Astrocyte (in vitro differentiated cells and primary cell): ENCODE data around the gene ARID5A. TPM values are rescaled to one million over a fixed set of nuclear protein-coding genes. Genes with fewer than 3 reads are reported as not detected.
"Not testable (repeated sequence)": the region's sequence is repeated elsewhere in the genome, so short reads cannot be mapped to it uniquely, and the experiment has no call there.

Experiments used
- DNase-seq: peaks from one replicate; pipeline ENCODE4 v3.0.0-alpha.2; 2010; ENCODE audit warnings: low read depth
- FAIRE-seq: peaks from 2 replicates; lab custom pipeline; 2011; peaks lifted over from hg19 to GRCh38; lab: Jason Lieb, UNC
- H2AFZ ChIP-seq: 2 replicates; pipeline ENCODE4 v1.6.0; 2012; ENCODE audit warnings: low read depth, low read length, inconsistent platforms
- H3K27ac ChIP-seq: 2 replicates; pipeline ENCODE4 v1.5.1; 2011; ENCODE audit warnings: low read depth, low read length, inconsistent platforms
- H3K27me3 ChIP-seq: 2 replicates; pipeline ENCODE4 v1.6.0; 2011; ENCODE audit warnings: low read length, inconsistent platforms; ENCODE audit not compliant: insufficient read depth
- H3K36me3 ChIP-seq: 2 replicates; pipeline ENCODE4 v1.5.1; 2011; ENCODE audit warnings: low read length, inconsistent platforms; ENCODE audit not compliant: insufficient read depth
- H3K4me1 ChIP-seq: 2 replicates; pipeline ENCODE4 v1.5.1; 2011; ENCODE audit warnings: low read length, inconsistent platforms; ENCODE audit not compliant: insufficient read depth
- H3K4me2 ChIP-seq: 2 replicates; pipeline ENCODE4 v1.6.0; 2012; ENCODE audit warnings: low read length, inconsistent platforms
- H3K4me3 ChIP-seq: 2 replicates; pipeline ENCODE4 v1.5.1; 2011; ENCODE audit warnings: low read depth, mild to moderate bottlenecking, low read length, inconsistent platforms; ENCODE audit not compliant: insufficient read depth
- H3K79me2 ChIP-seq: 2 replicates; pipeline ENCODE4 v1.6.0; 2012; ENCODE audit warnings: mild to moderate bottlenecking, low read length, inconsistent platforms; ENCODE audit not compliant: insufficient read depth
- H3K9ac ChIP-seq: 2 replicates; pipeline ENCODE4 v1.6.0; 2012; ENCODE audit warnings: mild to moderate bottlenecking, low read length, inconsistent platforms
- H3K9me3 ChIP-seq: 2 replicates; pipeline ENCODE4 v1.5.1; 2012; ENCODE audit warnings: low read depth, mild to moderate bottlenecking, low read length, inconsistent platforms; ENCODE audit not compliant: insufficient read depth
- H4K20me1 ChIP-seq: 2 replicates; pipeline ENCODE4 v1.6.0; 2012; ENCODE audit warnings: low read length, inconsistent platforms; ENCODE audit not compliant: insufficient read depth
- H3K27ac Mint-ChIP-seq: one replicate; pipeline ENCODE4 v1.8.0; 2021; ENCODE audit warnings: mild to moderate bottlenecking, mixed read lengths; ENCODE audit not compliant: unreplicated experiment
- H3K27me3 Mint-ChIP-seq: one replicate; pipeline ENCODE4 v1.8.0; 2021; ENCODE audit warnings: low read depth, mixed read lengths; ENCODE audit not compliant: unreplicated experiment
- H3K36me3 Mint-ChIP-seq: one replicate; pipeline ENCODE4 v1.8.0; 2021; ENCODE audit warnings: low read depth, mixed read lengths; ENCODE audit not compliant: unreplicated experiment
- H3K4me1 Mint-ChIP-seq: one replicate; pipeline ENCODE4 v1.8.0; 2021; ENCODE audit warnings: low read depth, mixed read lengths; ENCODE audit not compliant: unreplicated experiment
- H3K4me3 Mint-ChIP-seq: one replicate; pipeline ENCODE4 v1.8.0; 2021; ENCODE audit warnings: mild to moderate bottlenecking, moderate library complexity, mixed read lengths; ENCODE audit not compliant: unreplicated experiment
- H3K9me3 Mint-ChIP-seq: one replicate; pipeline ENCODE4 v1.8.0; 2021; ENCODE audit warnings: mild to moderate bottlenecking, mixed read lengths; ENCODE audit not compliant: unreplicated experiment
- CTCF ChIP-seq: IDR thresholded peaks from 2 replicates; pipeline ENCODE4 v1.5.1; 2011; ENCODE audit warnings: low read depth, mild to moderate bottlenecking, inconsistent platforms, low read length, moderate library complexity; ENCODE audit not compliant: insufficient read depth
- EZH2 ChIP-seq: IDR thresholded peaks from 2 replicates; pipeline ENCODE4 v1.6.1; 2012; ENCODE audit warnings: mild to moderate bottlenecking, low read length, inconsistent platforms; ENCODE audit not compliant: insufficient read depth
- total RNA-seq: library from RNA; stranded (reverse); gene quantifications from 2 replicates; pipeline ENCODE4 v1.2.1, GENCODE V29; 2021

ARID5A gene
- total RNA-seq, 1 donor from 2014 or later: 11.8 TPM

GRCh38 chr2:96555146-96555610 lies 18.6 kb downstream of the ARID5A start:
- FAIRE-seq: no peak
- peaks cover 2% of the 10 kb centered on the region for H3K27me3 Mint-ChIP-seq
- H3K4me1 Mint-ChIP-seq: peaks cover 11% of the 10 kb centered on the region
- H3K4me3 ChIP-seq: no peak overlapping the region
- H3K36me3 Mint-ChIP-seq: peaks cover 13% of the 10 kb centered on the region
- H4K20me1 ChIP-seq: no peaks in the 10 kb centered on the region
- no peaks in the 10 kb centered on the region for H3K27me3 ChIP-seq
- no peak overlapping the region for H2AFZ ChIP-seq
- H3K9me3 ChIP-seq: no peaks in the 10 kb centered on the region
- H3K79me2 ChIP-seq: no peaks in the 10 kb centered on the region
- TF ChIP-seq EZH2 (no peak), CTCF (no peak)
- peaks cover 11% of the 10 kb centered on the region for H3K4me1 ChIP-seq
- DNase-seq: no peak
- no peak overlapping the region for H3K27ac Mint-ChIP-seq
- H3K9me3 Mint-ChIP-seq: peaks cover 14% of the 10 kb centered on the region
- no peaks in the 10 kb centered on the region for H3K36me3 ChIP-seq
- no peak overlapping the region for H3K9ac ChIP-seq
- H3K4me2 ChIP-seq: no peak overlapping the region
- H3K27ac ChIP-seq: no peak overlapping the region
- no peak overlapping the region for H3K4me3 Mint-ChIP-seq

GRCh38 chr2:96556441-96557330 lies 20.1 kb downstream of the ARID5A start:
- Histone ChIP-seq H3K9ac (peak overlapping the region; percentile 60), H3K79me2 (no peaks in the 10 kb centered on the region), H3K4me1 (peaks cover 11% of the 10 kb centered on the region), H3K27ac (peak overlapping the region; percentile 66), H3K4me3 (no peak overlapping the region), H3K9me3 (no peaks in the 10 kb centered on the region), H4K20me1 (no peaks in the 10 kb centered on the region), H3K27me3 (no peaks in the 10 kb centered on the region), H3K36me3 (no peaks in the 10 kb centered on the region), H2AFZ (peak overlapping the region; percentile 27), H3K4me2 (peak overlapping the region; percentile 13)
- peak; percentile 91 for DNase-seq
- peak; percentile 73 for FAIRE-seq
- Mint-ChIP-seq H3K4me3 (peak overlapping the region; percentile 16), H3K27me3 (peaks cover 4% of the 10 kb centered on the region), H3K36me3 (peaks cover 14% of the 10 kb centered on the region), H3K4me1 (peaks cover 11% of the 10 kb centered on the region), H3K27ac (peak overlapping the region; percentile 92), H3K9me3 (peaks cover 14% of the 10 kb centered on the region)
- TF ChIP-seq EZH2 (no peak), CTCF (no peak)

GRCh38 chr2:96557421-96557820 lies 20.9 kb downstream of the ARID5A start:
- peaks cover 16% of the 10 kb centered on the region for H3K9me3 Mint-ChIP-seq
- H3K27ac Mint-ChIP-seq: peak overlapping the region; percentile 92
- H3K9me3 ChIP-seq, H4K20me1 ChIP-seq, FAIRE-seq, H3K4me3 ChIP-seq, H3K36me3 ChIP-seq, H3K27me3 ChIP-seq, H3K79me2 ChIP-seq, DNase-seq, H3K27me3 Mint-ChIP-seq: not testable (repeated sequence)
- peaks cover 17% of the 10 kb centered on the region for H3K36me3 Mint-ChIP-seq
- H3K4me2 ChIP-seq: peak overlapping the region; percentile 13
- peaks cover 11% of the 10 kb centered on the region for H3K4me1 ChIP-seq
- peak overlapping the region; percentile 60 for H3K9ac ChIP-seq
- peak overlapping the region; percentile 66 for H3K27ac ChIP-seq
- peaks cover 11% of the 10 kb centered on the region for H3K4me1 Mint-ChIP-seq
- H2AFZ ChIP-seq: peak overlapping the region; percentile 27
- H3K4me3 Mint-ChIP-seq: peak overlapping the region; percentile 16
